Activated naive CD4-positive, alpha-beta T cell treated with anti-CD3 and anti-CD28 coated beads, Interleukin-2, amount 50 U/mL, for 16 hours (primary cell): ENCODE data around the gene MAP2K7.
"Not testable (repeated sequence)": the region's sequence is repeated elsewhere in the genome, so short reads cannot be mapped to it uniquely, and the experiment has no call there.

Experiments used
- DNase-seq: peaks from one replicate; pipeline ENCODE4 v3.0.0-alpha.2; 2020

The MAP2K7 gene

GRCh38 chr19:7932276-7932929 lies 28.7 kb downstream of the MAP2K7 start:
- DNase-seq, result no peak

- no peak for DNase-seq
These were observed 29.2 kb downstream of the MAP2K7 start for GRCh38 chr19:7932930-7933300.

- no peak for DNase-seq
These were observed 29.7 kb downstream of the MAP2K7 start for GRCh38 chr19:7933411-7933810.

- DNase-seq, result no peak
These were observed 30.4 kb downstream of the MAP2K7 start for GRCh38 chr19:7933828-7934725.

- DNase-seq, result no peak
These were observed 31.1 kb downstream of the MAP2K7 start for GRCh38 chr19:7934766-7935165.

GRCh38 chr19:7940841-7941240 lies 37.2 kb downstream of the MAP2K7 start:
- DNase-seq, result no peak

GRCh38 chr19:7941895-7942596 lies 38.4 kb downstream of the MAP2K7 start:
- no peak for DNase-seq

GRCh38 chr19:7942981-7943443 lies 39.3 kb downstream of the MAP2K7 start:
- peak; percentile 13 for DNase-seq

GRCh38 chr19:7943444-7944176 lies 39.9 kb downstream of the MAP2K7 start, which contains the start of gene TIMM44:
TSS of gene TIMM44 (minus strand) at chr19:7943666. CDS start at chr19:7943651, 15 bp downstream.
- peak; percentile 99 for DNase-seq

GRCh38 chr19:7944177-7944761 lies 40.6 kb downstream of the MAP2K7 start:
- DNase-seq, result peak; percentile 89

- DNase-seq, result no peak
These were observed 44.3 kb downstream of the MAP2K7 start for GRCh38 chr19:7947939-7948338.

GRCh38 chr19:7953060-7953459 lies 49.4 kb downstream of the MAP2K7 start:
- DNase-seq, result no peak

GRCh38 chr19:7953576-7953975 lies 49.9 kb downstream of the MAP2K7 start:
- DNase-seq, result no peak

- DNase-seq, result no peak
These were observed 52.0 kb downstream of the MAP2K7 start for GRCh38 chr19:7955696-7956095.

GRCh38 chr19:7959211-7959610 lies 55.5 kb downstream of the MAP2K7 start:
- DNase-seq, result no peak

GRCh38 chr19:7961082-7961481 lies 57.4 kb downstream of the MAP2K7 start:
- not testable (repeated sequence) for DNase-seq

- DNase-seq, result no peak
These were observed 58.4 kb downstream of the MAP2K7 start for GRCh38 chr19:7961920-7962626.

GRCh38 chr19:7962644-7963268 lies 59.1 kb downstream of the MAP2K7 start:
- no peak for DNase-seq

- DNase-seq, result no peak
These were observed 59.9 kb downstream of the MAP2K7 start for GRCh38 chr19:7963566-7963965.
